SW480 (cell line): ENCODE measurements around the gene TCEAL4.

Experiments
- DNase-seq: peaks from one replicate; pipeline ENCODE4 v3.0.0-alpha.2; 2016; ENCODE audit warnings: low spot score

The TCEAL4 gene

DNA sequence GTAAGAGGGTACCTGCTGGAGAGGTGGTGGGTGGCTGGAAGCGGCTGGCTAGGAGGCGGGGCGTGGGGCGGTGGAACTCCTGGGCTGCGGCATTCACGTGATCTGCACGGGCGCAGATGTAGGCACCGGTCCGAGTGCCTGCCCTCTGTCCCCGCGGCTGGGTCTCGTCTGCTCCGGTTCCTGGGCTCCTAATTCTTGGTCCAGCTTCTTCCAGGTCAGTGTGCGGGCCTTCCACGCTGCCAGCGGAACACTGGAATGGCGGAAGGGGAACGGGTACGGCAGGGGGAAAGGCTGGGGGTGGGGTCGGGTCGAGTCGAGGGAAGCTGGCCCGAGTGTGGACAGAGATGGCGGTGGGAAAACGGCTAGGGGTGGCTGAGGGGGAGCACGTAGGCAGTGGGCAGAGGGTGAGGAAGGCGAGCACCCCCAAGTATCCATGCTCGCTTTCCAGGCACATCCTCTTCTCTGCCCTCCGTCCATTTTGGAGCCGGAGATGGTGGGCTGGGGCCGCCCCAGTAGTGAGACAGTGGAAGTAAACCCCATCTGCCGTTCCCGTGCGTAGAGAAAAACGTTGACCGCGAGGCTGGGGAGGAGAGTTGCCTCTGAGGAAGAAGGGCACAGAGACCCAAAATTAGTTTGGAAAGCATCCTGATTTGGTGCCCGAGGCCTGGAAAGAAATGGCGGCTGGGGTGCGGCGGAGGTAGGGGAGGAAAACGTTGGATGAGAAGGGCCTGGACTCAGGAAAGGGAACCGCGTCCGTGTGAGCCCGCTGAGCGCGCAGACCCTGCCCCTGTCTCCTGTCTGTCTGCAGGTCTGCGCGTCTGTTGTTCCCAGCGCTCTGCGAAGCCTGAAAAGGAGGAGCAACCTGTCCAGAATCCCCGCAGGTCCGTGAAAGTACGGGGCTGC lies at the start of gene TCEAL4:
Gene TCEAL4, plus strand, starts transcription at position 105 of the 903 bp plus-strand sequence. CDS start 1,161 bp downstream, outside the sequence.
- peak; percentile 53 for DNase-seq

DNA sequence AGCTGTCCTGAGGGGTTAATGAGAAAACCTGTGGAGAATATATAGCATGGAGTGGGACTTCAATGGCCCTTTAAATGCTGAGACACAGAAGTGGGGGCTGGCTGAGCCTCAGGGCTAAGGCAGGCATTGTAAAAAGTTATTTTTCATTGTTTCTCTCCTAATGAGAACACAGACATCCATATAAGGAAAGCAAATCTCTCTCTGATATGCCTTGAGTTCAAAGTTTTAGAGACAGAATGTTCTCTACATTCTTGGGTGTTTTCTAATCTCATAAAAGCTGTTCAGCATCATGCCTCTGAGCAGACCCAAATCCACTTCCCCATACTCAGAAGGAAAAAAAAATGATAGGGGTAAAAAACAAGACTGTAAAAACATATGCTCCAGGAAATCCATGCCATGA lies 49.2 kb upstream of the TCEAL4 start:
- DNase-seq = no peak

DNA sequence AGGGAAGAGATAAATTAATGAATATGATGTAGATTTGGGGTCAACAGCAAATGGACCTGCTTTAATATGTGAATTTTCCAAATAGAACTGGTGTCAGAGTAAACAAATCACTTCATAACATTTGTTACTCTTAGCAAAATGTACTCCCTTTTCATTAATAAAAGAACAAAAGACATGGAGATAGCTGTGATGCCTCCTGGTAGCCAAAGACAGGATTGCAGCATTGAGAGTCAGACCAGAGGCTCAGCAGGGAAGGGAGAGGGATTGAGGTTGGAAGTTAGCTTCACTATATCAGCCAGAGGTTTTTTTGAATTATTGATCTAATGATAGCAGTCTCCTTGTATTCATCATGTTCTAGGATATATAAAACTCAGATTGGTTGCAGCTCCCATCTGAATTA lies 48.6 kb upstream of the TCEAL4 start:
- DNase-seq = no peak

DNA sequence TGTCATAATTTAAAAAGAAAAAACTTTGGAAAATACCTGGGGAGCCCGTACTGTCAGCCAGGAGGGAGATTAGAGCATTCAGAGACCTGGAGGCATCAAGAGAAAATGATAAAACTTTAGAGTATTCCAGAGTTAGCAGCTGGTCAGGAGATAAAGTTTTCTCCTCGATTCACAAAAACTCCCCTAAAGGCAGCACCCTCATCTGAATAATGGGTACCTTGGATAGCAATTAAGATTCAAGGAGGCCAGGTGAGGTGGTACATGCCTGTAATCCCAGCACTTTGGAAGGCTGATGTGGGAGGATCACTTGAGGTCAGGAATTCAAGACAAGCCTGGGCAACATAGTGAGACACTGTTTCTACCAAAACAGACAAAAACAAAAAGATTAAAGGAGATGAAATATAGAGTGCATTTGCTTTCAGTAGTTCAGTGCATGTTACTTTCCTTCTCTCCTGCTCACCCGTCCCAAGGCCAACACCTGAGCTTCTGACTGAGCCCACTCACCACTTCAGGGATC lies 47.4 kb upstream of the TCEAL4 start:
- DNase-seq = no peak

DNA sequence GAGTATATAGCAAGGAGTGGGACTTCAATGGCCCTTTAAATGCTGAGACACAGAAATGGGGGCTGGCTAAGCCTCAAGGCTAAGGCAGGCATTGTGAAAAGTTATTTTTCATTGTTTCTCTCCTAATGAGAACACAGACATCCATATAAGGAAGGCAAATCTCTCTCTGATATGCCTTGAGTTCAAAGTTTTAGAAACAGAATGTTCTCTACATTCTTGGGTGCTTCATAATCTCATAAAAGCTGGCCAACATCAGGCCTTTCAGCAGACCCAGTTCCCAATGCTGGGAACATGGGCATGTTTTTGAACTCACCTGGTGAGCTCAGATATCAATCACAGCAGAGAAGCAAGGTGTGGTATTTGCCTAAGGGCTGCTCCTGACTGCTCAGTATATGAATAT lies 46.6 kb upstream of the TCEAL4 start:
- DNase-seq = no peak

DNA sequence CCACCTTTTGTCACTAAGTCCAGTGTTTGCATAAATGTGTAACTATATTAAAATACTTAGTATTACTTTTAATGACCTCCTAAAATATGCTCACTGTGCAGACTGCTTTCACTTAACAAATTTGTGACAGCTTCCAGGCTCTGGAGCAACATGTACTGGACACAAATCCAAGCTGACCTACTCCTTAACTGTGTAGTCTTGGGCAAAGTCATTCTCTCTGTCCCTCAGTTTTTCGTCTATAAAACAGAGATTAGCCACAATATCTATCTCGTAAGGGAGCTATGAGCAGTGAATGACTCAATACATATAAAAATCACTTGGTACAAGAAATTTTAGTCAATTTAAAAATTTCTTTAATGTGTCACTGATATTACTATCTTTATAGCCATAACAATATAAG lies 45.6 kb upstream of the TCEAL4 start:
- DNase-seq = no peak

DNA sequence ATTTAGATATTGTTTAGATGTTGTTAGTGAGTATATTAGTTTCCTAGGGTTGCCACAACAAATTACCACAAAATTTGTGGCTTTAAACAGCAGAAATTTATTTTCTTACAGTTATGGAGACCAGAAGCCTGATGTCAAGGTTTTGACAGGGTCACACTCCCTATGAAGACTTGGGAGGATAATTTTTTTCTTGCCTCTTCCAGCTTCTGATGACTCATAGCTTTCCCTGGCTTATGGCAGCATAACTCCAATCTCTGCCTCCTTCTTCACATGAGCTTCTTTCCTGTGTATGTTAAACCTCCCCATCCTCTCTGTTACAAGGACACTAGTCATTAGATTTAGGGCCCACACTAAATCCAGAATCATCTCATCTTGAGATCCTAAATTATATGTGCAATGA lies 45.2 kb upstream of the TCEAL4 start:
- DNase-seq = no peak

DNA sequence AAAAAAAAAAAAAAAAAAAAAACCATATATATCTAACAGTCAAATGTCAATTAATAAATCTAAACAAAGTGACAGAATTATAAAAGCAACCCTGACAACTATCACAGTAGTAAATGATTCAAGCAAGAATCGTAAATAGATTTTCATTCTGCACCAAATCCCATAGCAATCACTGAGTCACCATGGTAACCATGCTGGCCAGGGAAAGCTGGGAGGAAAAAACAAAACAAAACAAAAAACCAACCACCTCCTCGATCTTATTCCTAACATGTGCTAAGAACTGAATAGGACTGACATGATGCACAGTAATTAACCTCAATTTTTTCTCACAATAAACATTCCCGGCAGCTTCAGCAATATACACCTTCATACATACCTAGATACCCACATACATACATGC lies 35.4 kb upstream of the TCEAL4 start:
- no peak for DNase-seq

DNA sequence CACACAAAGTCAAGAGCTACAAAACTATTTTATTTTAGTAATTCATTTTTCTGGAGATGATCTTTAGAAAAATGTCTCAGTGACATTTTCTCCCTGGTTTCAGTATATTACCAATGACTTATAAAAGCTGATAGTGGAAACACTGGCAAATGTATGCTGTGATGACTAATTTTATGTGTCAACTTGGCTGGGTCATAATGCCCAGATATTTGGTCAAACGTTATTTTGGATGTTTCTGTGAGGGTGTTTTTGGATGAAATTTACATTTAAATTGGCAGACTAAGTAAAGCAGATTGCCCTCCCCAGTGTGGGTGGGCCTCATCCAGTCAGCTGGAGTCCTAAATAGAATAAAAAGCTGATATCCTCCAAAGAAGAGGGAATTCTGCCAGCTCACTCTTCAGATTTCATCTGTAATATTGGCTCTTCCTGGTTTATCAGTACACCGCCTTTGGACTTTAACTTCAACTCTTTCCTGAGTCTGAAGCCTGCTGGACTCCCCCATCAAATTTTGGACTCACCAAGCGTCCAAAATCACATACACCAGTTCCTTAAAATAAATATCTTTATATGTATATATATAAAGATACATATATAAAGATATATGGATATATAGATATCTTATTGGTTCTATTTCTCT lies 34.8 kb upstream of the TCEAL4 start:
- DNase-seq = no peak

DNA sequence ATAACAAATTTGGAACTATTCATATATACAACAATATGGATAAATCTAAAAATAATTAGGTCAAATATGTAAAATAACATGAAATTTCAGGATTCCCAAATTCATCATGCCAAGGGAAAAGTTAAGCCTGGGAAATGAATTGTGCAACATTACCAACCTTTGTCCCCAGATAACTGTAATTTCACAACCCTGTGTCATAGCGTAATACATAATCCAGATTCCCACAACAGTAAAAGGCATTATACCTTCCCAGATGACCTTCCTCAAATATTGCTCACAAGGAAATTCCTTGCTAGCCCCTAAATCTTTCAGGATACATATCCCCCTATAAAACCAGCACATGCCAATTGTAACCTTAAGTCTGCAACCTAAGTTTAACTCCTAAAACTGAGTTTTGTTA lies 33.1 kb upstream of the TCEAL4 start:
- no peak for DNase-seq

DNA sequence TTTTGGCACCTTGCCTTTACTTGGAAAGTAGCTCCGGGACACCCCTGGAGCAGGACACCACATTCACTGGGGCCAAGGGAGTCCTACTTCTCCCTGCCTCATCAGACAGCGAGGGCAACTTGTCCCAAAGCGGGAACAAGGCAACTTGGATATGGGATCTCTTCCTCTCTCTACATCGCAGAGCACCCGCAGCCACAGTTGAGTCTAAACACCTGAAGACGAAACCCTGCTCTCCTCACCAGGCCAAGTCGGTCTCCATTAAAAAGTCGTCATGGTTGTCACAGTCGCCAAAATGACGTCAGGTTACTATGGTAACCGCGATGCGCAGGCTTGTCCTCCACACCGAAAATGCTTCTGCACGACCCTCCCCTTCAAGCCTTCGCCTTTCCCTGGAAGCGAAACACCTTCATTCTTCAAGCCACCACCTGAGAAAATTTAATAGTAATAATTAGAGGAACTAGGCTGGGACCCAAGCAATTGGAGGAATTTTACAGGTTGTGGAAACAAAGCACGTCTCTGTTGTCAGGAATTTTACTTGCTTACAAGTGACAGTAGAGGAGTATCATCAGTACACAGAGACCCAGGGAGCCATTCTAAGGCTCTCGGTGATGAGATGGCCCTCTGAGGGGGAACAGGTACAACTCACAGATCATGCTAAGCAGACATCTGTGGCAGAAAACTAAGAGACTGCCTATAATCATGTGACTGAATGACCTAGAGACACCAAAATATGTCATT lies 30.5 kb upstream of the TCEAL4 start:
- no peak for DNase-seq

DNA sequence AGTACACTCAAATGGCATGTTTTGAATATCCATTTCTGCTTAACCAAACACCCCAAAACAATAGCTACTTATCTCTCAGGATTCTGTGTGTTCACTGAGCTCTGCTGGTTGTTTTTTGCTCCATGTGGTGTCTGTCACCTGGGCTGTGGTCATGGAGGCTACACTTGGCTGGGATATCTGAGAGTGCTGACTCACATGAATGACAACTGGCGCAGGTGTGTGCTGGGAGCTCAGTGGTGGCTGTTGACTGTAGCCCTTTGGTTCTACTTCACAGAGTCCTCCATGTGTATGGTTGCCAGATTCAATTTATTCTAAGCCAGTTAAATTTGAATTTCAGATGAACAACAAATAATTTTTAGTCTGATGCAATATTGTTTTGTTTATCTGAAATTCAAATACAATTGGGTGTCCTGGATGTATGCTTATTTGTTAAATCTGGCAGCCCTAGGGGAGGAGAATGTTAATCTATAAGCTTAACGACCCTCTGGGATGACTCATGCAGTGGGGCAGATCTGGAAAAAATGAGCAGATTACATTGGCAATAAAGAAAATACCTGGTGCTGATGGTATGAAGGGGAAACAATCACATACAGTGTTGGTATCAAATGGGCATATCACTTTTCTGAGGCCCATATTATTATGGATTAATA lies 28.2 kb upstream of the TCEAL4 start:
- peak; percentile 60 for DNase-seq

DNA sequence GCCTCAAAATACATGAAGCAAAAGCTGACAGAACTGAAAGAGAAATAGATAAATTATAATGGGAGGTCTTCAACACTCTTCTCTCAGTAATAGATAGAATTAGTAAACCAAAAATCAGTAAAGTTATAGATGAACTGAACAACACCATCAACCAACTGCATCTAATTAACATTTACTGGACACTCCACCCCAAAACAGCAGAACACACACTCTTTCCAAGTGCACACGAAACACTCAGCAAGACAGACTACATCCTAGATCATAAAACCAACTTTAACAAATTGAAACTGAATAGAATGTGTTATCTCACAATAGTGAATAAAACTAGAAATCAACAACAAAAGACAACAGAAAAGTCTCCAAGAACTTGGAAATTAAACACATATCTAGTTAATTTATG lies 25.1 kb upstream of the TCEAL4 start:
- DNase-seq = no peak

DNA sequence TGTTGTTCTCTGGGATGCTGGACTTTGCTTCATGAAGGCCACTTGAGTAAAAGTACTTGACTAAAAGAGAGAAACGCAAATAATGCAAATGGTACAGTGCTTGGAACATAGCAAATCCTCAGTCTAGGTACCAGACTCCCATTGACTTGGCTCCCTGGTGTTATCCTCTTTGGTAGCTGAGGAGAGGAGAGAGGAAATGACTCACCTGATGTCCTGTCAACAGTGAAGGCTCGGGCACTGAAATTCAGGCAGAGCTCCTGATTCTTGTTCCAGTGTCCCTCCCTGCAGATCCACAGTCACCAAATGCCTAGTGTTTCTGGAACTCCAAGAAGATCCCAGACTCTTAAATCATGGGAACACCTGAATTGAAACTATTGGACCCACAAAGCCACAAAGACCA lies 22.5 kb upstream of the TCEAL4 start:
- no peak for DNase-seq

DNA sequence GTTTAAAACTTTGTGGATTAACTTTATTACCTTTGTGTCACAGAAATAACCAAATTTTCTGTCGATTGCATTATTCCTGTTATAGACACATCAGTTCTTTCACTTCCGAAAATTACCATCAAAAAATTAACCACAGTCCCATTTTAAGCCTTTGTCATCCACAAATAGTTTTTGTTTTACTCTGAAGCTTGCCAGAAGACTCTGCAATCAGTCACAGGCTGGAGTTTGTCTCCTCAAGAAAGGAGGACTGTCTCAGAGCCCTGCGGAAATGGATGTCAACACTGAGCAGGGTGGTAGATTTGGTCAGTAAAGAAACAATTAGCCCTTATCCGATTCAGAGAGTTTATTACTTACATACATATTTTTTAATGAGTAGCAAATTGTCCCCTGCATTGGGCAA lies 20.1 kb upstream of the TCEAL4 start:
- DNase-seq = no peak

DNA sequence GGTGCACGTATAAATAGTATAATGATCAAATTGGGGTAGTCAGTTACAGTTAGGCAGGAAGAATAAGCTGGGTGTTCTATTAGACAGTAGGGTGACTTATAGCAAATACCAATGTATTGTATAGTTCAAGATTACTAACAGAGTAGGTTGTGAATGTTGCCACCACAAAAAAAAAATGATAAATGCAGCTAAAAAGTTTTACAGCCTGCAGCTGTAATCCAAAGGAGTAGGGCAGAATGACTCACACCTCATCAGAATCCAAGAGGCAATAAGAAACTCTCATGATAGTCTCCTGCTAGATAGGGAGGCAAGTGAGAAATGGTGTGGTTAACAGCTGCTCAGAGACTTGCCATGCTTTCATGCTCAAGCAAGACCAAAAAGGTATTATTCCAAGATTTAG lies 19.6 kb upstream of the TCEAL4 start:
- DNase-seq = no peak

DNA sequence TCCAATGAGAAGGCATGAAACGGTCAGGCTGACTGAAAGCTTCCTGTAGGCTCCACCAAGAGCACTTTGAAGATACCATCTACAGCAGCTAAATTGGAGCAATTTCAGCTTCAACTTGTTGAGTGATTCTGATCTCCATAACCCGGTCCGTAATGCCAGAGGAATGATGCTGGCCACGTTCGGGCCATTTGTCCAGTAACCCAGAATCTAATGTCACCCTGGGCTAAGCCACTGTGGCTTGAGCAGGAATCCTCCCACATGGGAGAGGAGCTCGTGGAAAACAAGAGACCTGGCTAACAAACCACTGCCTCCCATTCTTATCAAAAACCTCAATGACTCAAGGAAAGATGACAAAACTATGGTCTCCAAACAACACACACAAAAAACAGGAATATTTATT lies 14.2 kb upstream of the TCEAL4 start:
- no peak for DNase-seq

DNA sequence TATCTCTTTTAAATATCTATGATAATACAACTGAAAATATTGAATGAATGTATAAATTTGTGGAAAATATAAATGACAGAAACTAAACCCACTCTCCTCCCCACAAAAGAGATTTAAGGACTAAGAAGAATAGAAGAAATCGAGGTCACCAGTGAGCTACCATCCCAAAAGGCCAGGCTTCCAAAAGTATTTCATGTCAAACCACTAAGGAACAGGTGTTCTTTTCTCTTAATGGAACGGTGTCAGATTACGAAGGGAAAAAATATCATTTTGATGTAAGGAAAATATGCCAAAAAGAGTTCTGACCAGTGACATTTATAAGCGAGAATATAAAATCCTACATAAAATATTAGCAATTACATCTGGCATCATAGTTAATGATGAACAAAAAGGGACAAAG lies 13.6 kb upstream of the TCEAL4 start:
- no peak for DNase-seq

DNA sequence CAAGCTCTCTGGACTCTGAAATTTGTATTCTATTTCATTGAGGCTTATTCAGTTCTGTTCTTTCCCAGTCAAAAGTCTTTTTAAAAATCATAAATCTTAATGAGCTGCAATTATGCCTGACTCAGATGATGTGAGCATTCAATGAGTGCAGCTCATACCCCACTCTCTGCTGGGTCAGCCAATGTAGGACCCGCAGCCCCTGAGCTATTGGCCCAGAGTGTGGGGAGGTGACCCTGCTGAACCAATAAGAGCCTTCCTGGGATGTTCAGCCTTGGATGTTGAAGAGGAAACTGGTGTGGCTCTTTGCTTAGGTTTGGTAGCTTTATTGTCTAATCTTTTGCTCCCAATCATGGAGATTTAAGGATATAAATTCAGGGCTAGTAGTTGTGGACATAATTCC lies 12.1 kb upstream of the TCEAL4 start:
- no peak for DNase-seq

DNA sequence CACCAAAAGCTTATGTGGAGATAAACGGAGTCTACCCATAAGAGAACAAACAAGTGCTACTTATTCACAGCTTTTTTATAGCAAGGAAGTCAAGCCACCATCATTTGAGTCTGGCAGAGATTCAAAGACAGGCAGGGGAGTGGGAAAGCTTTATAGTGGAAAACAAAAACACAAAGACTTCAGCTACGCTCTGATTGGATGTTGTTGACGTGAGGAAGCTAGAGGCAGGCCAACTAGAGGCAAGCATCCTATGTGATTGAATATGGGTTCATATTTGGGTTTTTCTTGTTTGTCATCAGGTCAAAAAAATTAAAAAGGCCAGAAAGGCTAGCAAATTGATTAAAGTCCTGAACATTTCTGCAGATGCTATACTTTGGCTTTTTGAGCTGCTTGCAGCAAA lies 719 bp upstream of the TCEAL4 start:
- no peak for DNase-seq

DNA sequence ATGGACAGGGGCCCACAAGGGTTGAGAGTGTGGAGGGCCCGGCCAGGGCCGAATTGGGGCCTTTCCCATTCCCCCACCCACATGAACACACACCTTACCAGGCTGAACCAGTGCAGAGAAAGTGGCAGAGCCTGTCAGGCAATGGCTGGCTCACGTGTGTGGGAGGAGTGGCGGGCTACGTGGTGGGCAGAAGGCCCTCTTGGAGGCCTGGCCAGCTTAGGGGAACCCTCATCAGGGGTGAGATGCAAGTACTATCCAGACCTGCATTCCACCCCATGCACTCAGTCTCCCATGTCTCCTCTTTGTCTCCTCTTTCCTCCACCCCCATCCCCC lies 965 bp downstream of the TCEAL4 start:
- no peak for DNase-seq

DNA sequence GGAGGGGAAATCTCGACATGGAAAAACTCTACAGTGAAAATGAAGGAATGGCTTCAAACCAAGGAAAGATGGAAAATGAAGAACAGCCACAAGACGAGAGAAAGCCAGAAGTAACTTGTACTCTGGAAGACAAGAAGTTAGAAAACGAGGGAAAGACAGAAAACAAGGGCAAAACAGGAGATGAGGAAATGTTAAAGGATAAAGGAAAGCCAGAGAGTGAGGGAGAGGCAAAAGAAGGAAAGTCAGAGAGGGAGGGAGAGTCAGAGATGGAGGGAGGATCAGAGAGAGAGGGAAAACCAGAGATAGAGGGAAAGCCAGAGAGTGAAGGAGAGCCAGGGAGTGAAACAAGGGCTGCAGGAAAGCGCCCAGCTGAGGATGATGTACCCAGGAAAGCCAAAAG lies 1.3 kb downstream of the TCEAL4 start:
- no peak for DNase-seq
